T47D (cell line): ENCODE data around the gene ZNF695.
"Not testable (repeated sequence)": the region's sequence is repeated elsewhere in the genome, so short reads cannot be mapped to it uniquely, and the experiment has no call there.

ENCODE experiments used
- DNase-seq, 2 experiments: peaks; one replicate each; pipeline versions ENCODE4 v3.0.0 to v3.0.0-alpha.2; 2011 to 2012; ENCODE audit warnings: low read depth in 1 of 2, low spot score in 1 of 2
- JUND ChIP-seq: IDR thresholded peaks from 2 replicates; pipeline ENCODE4 v1.6.1; 2012; ENCODE audit warnings: low read depth
- in situ Hi-C: cut with HindIII; loops from 2 replicates; pipeline ENCODE4 v1.10.0; 2016; ENCODE audit warnings: low sequenced_read_pairs, low pct_unique_long_range_greater_than_20kb

The ZNF695 gene

GRCh38 chr1:247007511-247008405, at the start of gene ZNF695:
ZNF695 (minus strand) TSS chr1:247008057; CDS start chr1:247007908, 149 bp downstream.
- DNase-seq = peak; percentile 97 to 99
- in situ Hi-C loops = no loop called here
- no peak for TF ChIP-seq JUND

- in situ Hi-C loops = no loop called here
- no peak for DNase-seq
- TF ChIP-seq JUND = no peak
Observed at GRCh38 chr1:247056071-247056470, 48.2 kb upstream of the ZNF695 start.

- in situ Hi-C loops = no loop called here
- no peak for TF ChIP-seq JUND
- DNase-seq = no peak
Observed at GRCh38 chr1:247054992-247055415, 47.1 kb upstream of the ZNF695 start.

GRCh38 chr1:247047702-247048101, 39.8 kb upstream of the ZNF695 start:
- DNase-seq = no peak
- in situ Hi-C loops = no loop called here
- no peak for TF ChIP-seq JUND

GRCh38 chr1:247047260-247047659, 39.4 kb upstream of the ZNF695 start:
- no peak for DNase-seq
- in situ Hi-C loops = no loop called here
- no peak for TF ChIP-seq JUND

- no peak for DNase-seq
- no peak for TF ChIP-seq JUND
- in situ Hi-C loops = no loop called here
Observed at GRCh38 chr1:247043406-247043805, 35.5 kb upstream of the ZNF695 start.

GRCh38 chr1:247037511-247038320, 29.9 kb upstream of the ZNF695 start:
- in situ Hi-C loops = no loop called here
- no peak for TF ChIP-seq JUND
- no peak for DNase-seq

- DNase-seq, in situ Hi-C loops: not testable (repeated sequence)
Observed at GRCh38 chr1:247032306-247032705, 24.4 kb upstream of the ZNF695 start.

GRCh38 chr1:247024658-247025057, 16.8 kb upstream of the ZNF695 start:
- in situ Hi-C loops = not testable (repeated sequence)

GRCh38 chr1:247013391-247013790, 5.5 kb upstream of the ZNF695 start:
- TF ChIP-seq JUND = no peak
- in situ Hi-C loops = no loop called here

More at GRCh38 chr1:247024658-247025057, 16.8 kb upstream of the ZNF695 start:
- not testable (repeated sequence) for DNase-seq

GRCh38 chr1:247008406-247008799, 546 bp upstream of the ZNF695 start:
- in situ Hi-C loops = no loop called here
- TF ChIP-seq JUND = no peak
- no peak for DNase-seq

More at GRCh38 chr1:247013391-247013790, 5.5 kb upstream of the ZNF695 start:
- DNase-seq = no peak

- in situ Hi-C loops = not testable (repeated sequence)
Observed at GRCh38 chr1:247004081-247004480, 3.8 kb downstream of the ZNF695 start.

GRCh38 chr1:246989901-246990300, 18.0 kb downstream of the ZNF695 start:
- DNase-seq = no peak
- in situ Hi-C loops = no loop called here
- TF ChIP-seq JUND = no peak

More at GRCh38 chr1:247004081-247004480, 3.8 kb downstream of the ZNF695 start:
- DNase-seq = not testable (repeated sequence)
